GM18526 (cell line): ENCODE measurements around the gene KRTAP4-5.
"Not testable (repeated sequence)": the region's sequence is repeated elsewhere in the genome, so short reads cannot be mapped to it uniquely, and the experiment has no call there.

Experiments
- POLR2A ChIP-seq: IDR thresholded peaks from 3 replicates; pipeline ENCODE4 v1.6.1; 2011; ENCODE audit not compliant: insufficient read length; ENCODE audit errors: extremely low read depth

KRTAP4-5 gene

DNA sequence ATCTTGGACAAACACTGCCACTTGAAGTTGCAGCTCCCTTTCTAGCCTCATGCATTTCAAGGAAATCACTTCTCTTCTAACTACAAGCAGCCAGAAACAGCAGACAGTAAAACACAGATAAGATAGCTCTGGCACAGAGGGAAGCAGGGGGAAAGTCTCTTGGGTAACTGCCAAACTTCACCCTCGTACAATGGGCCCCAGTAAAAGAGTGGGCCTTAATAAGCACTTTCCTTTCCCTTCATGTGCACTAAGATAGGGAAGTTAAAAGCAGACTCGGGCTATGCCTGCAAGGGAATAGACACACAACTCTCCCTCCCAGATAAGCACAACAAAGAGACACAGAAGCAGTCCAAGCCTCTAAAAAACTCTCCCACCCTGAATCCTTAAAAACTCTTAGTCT is 4.2 kb upstream of the KRTAP4-5 start:
- no peak for TF ChIP-seq POLR2A

DNA sequence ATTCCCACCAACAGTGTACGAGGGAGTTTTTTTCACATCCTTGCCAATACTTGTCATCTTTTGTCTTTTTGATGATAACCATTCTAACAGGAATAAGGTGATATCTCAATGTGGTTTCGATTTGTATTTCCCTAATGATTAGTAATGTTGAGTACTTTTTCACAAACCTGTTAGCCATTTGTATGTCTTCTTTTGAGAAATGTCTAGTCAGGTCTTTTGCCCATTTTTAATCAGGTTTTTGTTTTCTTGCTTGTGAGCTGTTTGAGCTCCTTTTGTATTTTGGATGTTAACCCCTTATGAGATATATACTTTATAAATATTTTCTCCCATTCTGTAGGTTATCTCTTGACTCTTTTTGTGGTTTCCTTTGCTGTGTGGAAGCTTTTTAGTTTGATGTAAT is 1.9 kb upstream of the KRTAP4-5 start:
- TF ChIP-seq POLR2A: no peak

- TF ChIP-seq POLR2A: no peak
Measured at GRCh38 chr17:41150026-41150425, 401 bp upstream of the KRTAP4-5 start.

GRCh38 chr17:41147531-41148204 is 2.0 kb downstream of the KRTAP4-5 start:
- TF ChIP-seq POLR2A: no peak

GRCh38 chr17:41145261-41145660 is 4.4 kb downstream of the KRTAP4-5 start:
- no peak for TF ChIP-seq POLR2A

DNA sequence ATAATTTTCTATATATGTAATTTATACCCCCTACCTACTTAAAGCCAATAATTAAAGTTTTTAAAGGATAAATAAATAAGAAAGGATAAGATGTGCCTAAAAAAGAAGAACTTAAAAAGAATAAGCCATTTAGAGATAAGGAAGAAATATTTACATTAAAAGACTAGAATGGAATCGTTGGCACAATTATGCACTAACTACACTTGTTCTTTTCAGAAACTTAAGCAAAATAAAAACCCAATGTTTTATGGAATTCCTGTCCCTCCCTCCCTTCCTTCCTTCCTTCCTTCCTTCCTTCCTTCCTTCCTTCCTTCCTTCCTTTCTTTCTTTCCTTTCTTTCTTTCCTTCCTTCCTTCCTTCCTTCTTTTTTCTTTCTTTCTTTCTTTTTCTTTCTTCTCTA is 4.8 kb downstream of the KRTAP4-5 start:
- TF ChIP-seq POLR2A: no peak

- TF ChIP-seq POLR2A: no peak
Measured at GRCh38 chr17:41141361-41141760, 8.3 kb downstream of the KRTAP4-5 start.

- no peak for TF ChIP-seq POLR2A
Measured at GRCh38 chr17:41140360-41141131, 9.1 kb downstream of the KRTAP4-5 start, which contains the start of gene KRTAP4-6. TSS of gene KRTAP4-6 (minus strand) at chr17:41140544. CDS start at chr17:41140487, 57 bp downstream.

GRCh38 chr17:41133880-41134735 is 15.5 kb downstream of the KRTAP4-5 start:
- TF ChIP-seq POLR2A: no peak

- TF ChIP-seq POLR2A: no peak
Measured at GRCh38 chr17:41131979-41132378, 17.6 kb downstream of the KRTAP4-5 start.

- TF ChIP-seq POLR2A: no peak
Measured at GRCh38 chr17:41127371-41127770, 22.3 kb downstream of the KRTAP4-5 start.

- no peak for TF ChIP-seq POLR2A
Measured at GRCh38 chr17:41126412-41126811, 23.2 kb downstream of the KRTAP4-5 start.

GRCh38 chr17:41125064-41125463 is 24.6 kb downstream of the KRTAP4-5 start:
- TF ChIP-seq POLR2A: no peak

GRCh38 chr17:41123991-41124371 is 25.6 kb downstream of the KRTAP4-5 start, which contains the start of gene KRTAP4-12:
TSS of gene KRTAP4-12 (minus strand) at chr17:41124182. CDS start at chr17:41124122, 60 bp downstream.
- TF ChIP-seq POLR2A: not testable (repeated sequence)

GRCh38 chr17:41121742-41122141 is 27.9 kb downstream of the KRTAP4-5 start:
- TF ChIP-seq POLR2A: no peak
